Smooth muscle cell (in vitro differentiated cells): Measurements from ENCODE around the gene MORN1. TPM values are rescaled to one million over a fixed set of nuclear protein-coding genes. Genes with fewer than 3 reads are reported as not detected.

Source experiments
- DNase-seq: peaks from one replicate; lab custom pipeline; 2025; ENCODE audit not compliant: unreplicated experiment; lab: John Stamatoyannopoulos, UW
- H2AFZ ChIP-seq: fragments of 200-600 bp; sonication (generic); 2 replicates; pipeline ENCODE4 v1.6.0; 2016; ENCODE audit warnings: antibody characterized with exemption, low read depth, mild to moderate bottlenecking
- H3F3A ChIP-seq: fragments of 200-600 bp; sonication (generic); 2 replicates; pipeline ENCODE4 v1.6.0; 2017; ENCODE audit warnings: antibody characterized with exemption, low read depth
- H3K27ac ChIP-seq: fragments of 200-600 bp; sonication (generic); 2 replicates; pipeline ENCODE4 v1.5.1; 2016; ENCODE audit warnings: low read depth, mild to moderate bottlenecking
- H3K27me3 ChIP-seq: fragments of 200-600 bp; sonication (generic); 2 replicates; pipeline ENCODE4 v1.6.1; 2016; ENCODE audit warnings: low read depth, mild to moderate bottlenecking
- H3K36me3 ChIP-seq: fragments of 200-600 bp; sonication (generic); 2 replicates; pipeline ENCODE4 v1.5.1; 2016; ENCODE audit warnings: low read depth
- H3K4me1 ChIP-seq: fragments of 200-600 bp; sonication (generic); 2 replicates; pipeline ENCODE4 v1.5.1; 2016; ENCODE audit warnings: low read depth
- H3K4me2 ChIP-seq: fragments of 200-600 bp; sonication (generic); 2 replicates; pipeline ENCODE4 v1.6.0; 2016; ENCODE audit warnings: mild to moderate bottlenecking
- H3K4me3 ChIP-seq: fragments of 200-600 bp; sonication (generic); 2 replicates; pipeline ENCODE4 v1.5.1; 2016; ENCODE audit warnings: mild to moderate bottlenecking
- H3K79me2 ChIP-seq: fragments of 200-600 bp; sonication (generic); 2 replicates; pipeline ENCODE4 v1.6.0; 2016; ENCODE audit warnings: low read depth, mild to moderate bottlenecking
- H3K9ac ChIP-seq: fragments of 200-600 bp; sonication (generic); 2 replicates; pipeline ENCODE4 v1.6.0; 2016; ENCODE audit warnings: low read depth
- H3K9me3 ChIP-seq: fragments of 200-600 bp; sonication (generic); replicated peaks from 2 replicates; pipeline ENCODE4 v1.5.1; 2016; ENCODE audit warnings: low read depth
- H4K20me1 ChIP-seq: fragments of 200-600 bp; sonication (generic); 2 replicates; pipeline ENCODE4 v1.6.0; 2016; ENCODE audit warnings: low read depth
- WGBS: methylation state at CpG from one replicate; pipeline ENCODE4 v1.1.7; 2016; ENCODE audit warnings: low lambda C conversion rate; 5-methylcytosine and 5-hydroxymethylcytosine counted together
- polyA plus RNA-seq: library from polyadenylated mRNA; unstranded; fragments of >200 nt; fragmentation: Nextera tagmentation; extraction: Ambion mirVana; gene quantifications from 2 replicates; pipeline ENCODE4 v1.2.1, GENCODE V29; 2016
- total RNA-seq: library from RNA; depleted of rRNA; stranded (reverse); fragments of >200 nt; gene quantifications from 2 replicates; pipeline ENCODE4 v1.2.3, GENCODE V29; 2014
- TF ChIP-seq, protein P1 (sequence below): fragments of 200-600 bp; sonication (generic); IDR thresholded peaks from 2 replicates; pipeline ENCODE4 v1.5.1; 2017; ENCODE audit warnings: borderline replicate concordance, mild to moderate bottlenecking, antibody characterized with exemption; ENCODE audit not compliant: insufficient read depth, poor library complexity, severe bottlenecking

MORN1 gene
- total and polyA plus RNA-seq, 2 experiments from 2014 or later, result 4.9 to 6.2 TPM

DNA sequence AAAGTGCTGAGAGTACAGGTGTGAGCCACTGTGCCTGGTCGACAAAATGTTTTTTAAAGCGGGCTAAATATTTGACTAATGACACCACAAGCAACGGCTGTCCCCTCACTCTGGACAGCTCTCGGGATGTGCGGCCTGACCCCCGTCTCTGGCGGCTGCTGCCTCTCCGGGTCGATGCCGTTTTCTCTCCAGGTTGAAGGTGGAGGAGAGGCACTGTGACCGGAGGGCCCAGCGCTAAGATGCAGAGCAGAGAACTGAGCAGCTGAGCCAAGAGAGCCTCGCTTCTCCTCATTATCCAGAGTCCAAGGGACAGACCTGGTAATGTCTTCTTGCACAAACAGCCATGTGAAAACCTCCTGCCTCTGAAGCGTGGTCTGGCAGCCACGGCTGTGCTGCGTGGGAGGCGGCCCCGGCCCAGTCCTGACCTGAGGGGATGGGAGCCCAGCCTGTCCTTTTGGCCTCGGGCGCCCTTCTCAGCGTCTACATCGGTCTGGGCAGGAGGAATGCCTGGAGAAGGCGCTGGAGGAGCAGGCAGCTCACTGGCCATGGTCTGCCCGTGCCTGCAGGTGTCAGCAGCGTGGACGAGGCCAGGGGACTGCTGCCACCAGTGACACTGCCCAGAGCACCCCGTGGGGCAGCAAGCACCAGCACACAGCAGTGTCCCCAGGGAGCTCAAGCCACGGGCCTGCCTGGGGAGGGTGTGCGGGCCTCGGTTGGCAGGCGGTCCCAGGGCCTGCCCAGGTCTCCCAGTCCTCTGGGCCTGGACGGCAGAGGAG, 10.3 kb downstream of the MORN1 start:
- no peak for DNase-seq
- no peak overlapping the region for H2AFZ ChIP-seq
- no peak overlapping the region for H3K4me3 ChIP-seq
- H3K9ac ChIP-seq, result no peak overlapping the region
- no peaks in the 10 kb centered on the region for H3K36me3 ChIP-seq
- TF ChIP-seq, protein P1, sequence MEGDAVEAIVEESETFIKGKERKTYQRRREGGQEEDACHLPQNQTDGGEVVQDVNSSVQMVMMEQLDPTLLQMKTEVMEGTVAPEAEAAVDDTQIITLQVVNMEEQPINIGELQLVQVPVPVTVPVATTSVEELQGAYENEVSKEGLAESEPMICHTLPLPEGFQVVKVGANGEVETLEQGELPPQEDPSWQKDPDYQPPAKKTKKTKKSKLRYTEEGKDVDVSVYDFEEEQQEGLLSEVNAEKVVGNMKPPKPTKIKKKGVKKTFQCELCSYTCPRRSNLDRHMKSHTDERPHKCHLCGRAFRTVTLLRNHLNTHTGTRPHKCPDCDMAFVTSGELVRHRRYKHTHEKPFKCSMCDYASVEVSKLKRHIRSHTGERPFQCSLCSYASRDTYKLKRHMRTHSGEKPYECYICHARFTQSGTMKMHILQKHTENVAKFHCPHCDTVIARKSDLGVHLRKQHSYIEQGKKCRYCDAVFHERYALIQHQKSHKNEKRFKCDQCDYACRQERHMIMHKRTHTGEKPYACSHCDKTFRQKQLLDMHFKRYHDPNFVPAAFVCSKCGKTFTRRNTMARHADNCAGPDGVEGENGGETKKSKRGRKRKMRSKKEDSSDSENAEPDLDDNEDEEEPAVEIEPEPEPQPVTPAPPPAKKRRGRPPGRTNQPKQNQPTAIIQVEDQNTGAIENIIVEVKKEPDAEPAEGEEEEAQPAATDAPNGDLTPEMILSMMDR, result no peak
- no peaks in the 10 kb centered on the region for H3K4me1 ChIP-seq
- no peaks in the 10 kb centered on the region for H3K27me3 ChIP-seq
- H3K27ac ChIP-seq, result no peak overlapping the region
- no peaks in the 10 kb centered on the region for H3K79me2 ChIP-seq
- no peaks in the 10 kb centered on the region for H3K9me3 ChIP-seq
- no peak overlapping the region for H3K4me2 ChIP-seq
- H3F3A ChIP-seq, result no peaks in the 10 kb centered on the region
- H4K20me1 ChIP-seq, result no peaks in the 10 kb centered on the region
- WGBS, result 93% methylated on average over 32 of the region's 32 CpGs

- 96% methylated on average over 23 of the region's 23 CpGs for WGBS
- Histone ChIP-seq H2AFZ (no peak overlapping the region), H3K4me3 (no peak overlapping the region), H3K4me1 (no peaks in the 10 kb centered on the region), H3K9me3 (no peaks in the 10 kb centered on the region), H3K4me2 (no peak overlapping the region), H3K27ac (no peak overlapping the region), H3K27me3 (no peaks in the 10 kb centered on the region), H3K9ac (no peak overlapping the region), H3F3A (no peaks in the 10 kb centered on the region), H4K20me1 (no peaks in the 10 kb centered on the region), H3K36me3 (no peaks in the 10 kb centered on the region), H3K79me2 (no peaks in the 10 kb centered on the region)
- TF ChIP-seq, protein P1, result no peak
- no peak for DNase-seq
Observed at GRCh38 chr1:2379733-2380404, 11.5 kb downstream of the MORN1 start.

DNA sequence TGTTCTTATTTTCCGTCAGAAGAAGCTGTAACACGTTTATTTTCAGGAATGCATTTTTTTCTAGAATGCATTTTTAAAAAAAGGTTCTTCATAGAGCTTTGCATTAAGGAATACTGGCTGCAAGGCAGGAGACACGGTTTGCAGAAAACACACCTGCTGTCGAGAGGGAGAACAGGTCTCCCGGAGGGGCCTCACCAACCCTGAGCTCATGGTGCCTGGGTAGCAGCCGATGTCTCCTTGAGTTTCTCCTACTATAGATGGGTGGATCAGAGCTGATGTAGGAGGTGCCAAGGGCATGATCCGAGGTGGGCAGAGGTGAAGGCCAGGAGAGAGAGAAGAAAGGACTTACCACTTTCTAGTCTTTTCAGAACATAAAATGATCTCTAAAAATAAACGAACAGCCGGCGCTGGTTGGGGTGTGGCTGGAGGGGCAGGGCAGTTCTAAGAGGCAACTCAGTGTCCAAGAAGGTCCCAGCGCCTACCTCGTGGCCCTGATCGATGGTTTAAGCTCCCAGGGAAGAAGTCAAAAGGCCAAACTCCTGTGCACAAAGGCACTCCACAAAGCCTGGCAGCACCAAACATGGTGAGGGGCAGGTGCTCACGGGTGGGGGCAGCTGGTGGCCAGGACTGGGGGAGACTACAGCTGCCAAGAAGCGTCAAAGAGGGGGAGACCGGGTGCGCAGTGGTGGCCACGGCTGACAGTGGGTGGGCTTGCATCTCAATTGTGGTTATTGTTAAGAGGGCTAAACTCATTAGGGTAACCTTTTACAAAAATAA, 12.2 kb downstream of the MORN1 start:
- Histone ChIP-seq H3K27me3 (no peaks in the 10 kb centered on the region), H3F3A (no peaks in the 10 kb centered on the region), H3K9me3 (no peaks in the 10 kb centered on the region), H3K4me1 (no peaks in the 10 kb centered on the region), H3K36me3 (no peaks in the 10 kb centered on the region), H4K20me1 (no peaks in the 10 kb centered on the region), H3K9ac (no peak overlapping the region), H3K4me3 (no peak overlapping the region), H3K4me2 (no peak overlapping the region), H3K79me2 (no peaks in the 10 kb centered on the region), H2AFZ (no peak overlapping the region), H3K27ac (no peak overlapping the region)
- TF ChIP-seq, protein P1, result no peak
- no peak for DNase-seq
- WGBS, result 90% methylated on average over 18 of the region's 18 CpGs
